A673 (cell line): ENCODE measurements around the gene CEACAM18. TPM values are rescaled to one million over a fixed set of nuclear protein-coding genes. Genes with fewer than 3 reads are reported as not detected.

Experiments used
- BruUV-seq: library from RNA; stranded (reverse); fragments of 400-500 nt; replicated peaks from 2 replicates; lab custom pipeline; 2021; lab: Mats Ljungman, UMichigan
- CTCF ChIA-PET: fragments of 300-600 bp; sonication (Branson Sonifier 250); formaldehyde crosslinking; loops from one replicate; lab custom pipeline; 2022; ENCODE audit warnings: antibody characterized with exemption; lab: Charles Lee
- POLR2A ChIA-PET: fragments of 300-600 bp; sonication (Branson Sonifier 250); formaldehyde crosslinking; loops from one replicate; lab custom pipeline; 2022; ENCODE audit warnings: antibody characterized with exemption; ENCODE audit not compliant: low non-redundant PET; lab: Charles Lee
- DNase-seq: peaks from one replicate; pipeline ENCODE4 v3.0.0-alpha.2; 2015; ENCODE audit warnings: low spot score
- H3K27ac ChIP-seq: fragments of 200-600 bp; sonication (generic); 2 replicates; pipeline ENCODE4 v1.5.1; 2016; ENCODE audit warnings: mixed run types, low read depth, mild to moderate bottlenecking, mixed read lengths, antibody characterized with exemption, low read length; ENCODE audit not compliant: poor library complexity, severe bottlenecking
- H3K27me3 ChIP-seq: fragments of 200-600 bp; sonication (generic); replicated peaks from 2 replicates; pipeline ENCODE4 v1.6.1; 2017; ENCODE audit warnings: mixed run types, low read depth, mild to moderate bottlenecking, mixed read lengths, antibody characterized with exemption, low read length; ENCODE audit not compliant: insufficient read depth, poor library complexity
- H3K36me3 ChIP-seq: fragments of 200-600 bp; sonication (generic); 2 replicates; pipeline ENCODE4 v1.6.1; 2016; ENCODE audit warnings: mixed run types, mild to moderate bottlenecking, mixed read lengths, antibody characterized with exemption, low read length; ENCODE audit not compliant: insufficient read depth, poor library complexity, severe bottlenecking
- H3K4me1 ChIP-seq: fragments of 200-600 bp; sonication (generic); 2 replicates; pipeline ENCODE4 v1.6.1; 2017; ENCODE audit warnings: mixed run types, mild to moderate bottlenecking, mixed read lengths, antibody characterized with exemption, low read length; ENCODE audit not compliant: insufficient read depth, poor library complexity, severe bottlenecking
- H3K4me3 ChIP-seq: fragments of 200-600 bp; sonication (generic); 2 replicates; pipeline ENCODE4 v1.5.1; 2016; ENCODE audit warnings: low read depth, mixed run types, mild to moderate bottlenecking, mixed read lengths, low read length; ENCODE audit not compliant: poor library complexity, severe bottlenecking
- H3K9me3 ChIP-seq: fragments of 200-600 bp; sonication (generic); 2 replicates; pipeline ENCODE4 v1.6.1; 2016; ENCODE audit warnings: mixed run types, low read depth, mild to moderate bottlenecking, mixed read lengths, antibody characterized with exemption, low read length; ENCODE audit not compliant: poor library complexity, severe bottlenecking
- CTCF ChIP-seq: fragments of 300-800, 200-600 bp; sonication (generic); conservative IDR thresholded peaks from 2 replicates; pipeline ENCODE4 v1.5.1; 2017; ENCODE audit warnings: low read depth, mild to moderate bottlenecking, antibody characterized with exemption, low read length, moderate library complexity, mixed read lengths
- EZH2 ChIP-seq: fragments of 200-600 bp; sonication (generic); IDR thresholded peaks from 2 replicates; pipeline ENCODE4 v1.6.1; 2017; ENCODE audit warnings: borderline replicate concordance, low read depth, mild to moderate bottlenecking, mixed read lengths, antibody characterized with exemption, low read length; ENCODE audit not compliant: poor library complexity, severe bottlenecking
- intact Hi-C: fragments of 100-400 bp; cut with micrococcal nuclease; formaldehyde crosslinking; loops from one replicate; pipeline ENCODE4 v1.10.0; 2022; ENCODE audit not compliant: unreplicated experiment
- total RNA-seq: library from RNA; stranded (reverse); gene quantifications from 2 replicates; pipeline ENCODE4 v1.2.3, GENCODE V29; 2021

CEACAM18 gene
- total RNA-seq, 1 experiment from 2014 or later, result not detected

- intact Hi-C loops, result loop anchor here (2.0 to 10.0 kb wide), 3 partner anchors 184 to 332 kb away; no protein-coding TSS in a partner anchor
- peaks cover 62% of the 10 kb centered on the region for H3K27me3 ChIP-seq
These were observed 5.7 kb upstream of the CEACAM18 start for GRCh38 chr19:51472607-51473006.

GRCh38 chr19:51473009-51473707 is 5.2 kb upstream of the CEACAM18 start:
- Histone ChIP-seq H3K9me3 (no peaks in the 10 kb centered on the region), H3K27ac (no peak overlapping the region), H3K27me3 (peaks cover 59% of the 10 kb centered on the region), H3K36me3 (no peaks in the 10 kb centered on the region), H3K4me3 (no peak overlapping the region), H3K4me1 (no peaks in the 10 kb centered on the region)
- TF ChIP-seq CTCF, result peak; percentile 83
- TF ChIP-seq EZH2, result no peak
- no TSS peak for BruUV-seq
- peak; percentile 81 for DNase-seq
- POLR2A ChIA-PET, result no interaction called here
- CTCF ChIA-PET, result interaction anchor here (0.5 to 1.8 kb wide), 5 partner anchors 8 to 1056 kb away, joined by 4 to 9 read pairs (median 5); no protein-coding TSS in a partner anchor
- intact Hi-C loops, result loop anchor here (2.0 to 10.0 kb wide), 3 partner anchors 184 to 332 kb away; no protein-coding TSS in a partner anchor

More at GRCh38 chr19:51472607-51473006, 5.7 kb upstream of the CEACAM18 start:
- Histone ChIP-seq H3K27ac (no peak overlapping the region), H3K9me3 (no peaks in the 10 kb centered on the region), H3K4me1 (no peaks in the 10 kb centered on the region), H3K36me3 (no peaks in the 10 kb centered on the region), H3K4me3 (no peak overlapping the region)
- ChIA-PET POLR2A (no interaction called here), CTCF (interaction anchor here (0.6 to 1.8 kb wide), 4 partner anchors 8 to 336 kb away, joined by 4 to 10 read pairs (median 6); no protein-coding TSS in a partner anchor)
- no peak for TF ChIP-seq CTCF
- TF ChIP-seq EZH2, result no peak
- DNase-seq, result no peak
- BruUV-seq, result no TSS peak

- TF ChIP-seq EZH2, result no peak
- TF ChIP-seq CTCF, result no peak
- H3K27ac ChIP-seq, result no peak overlapping the region
- no TSS peak for BruUV-seq
- H3K4me1 ChIP-seq, result no peaks in the 10 kb centered on the region
- no peaks in the 10 kb centered on the region for H3K9me3 ChIP-seq
- H3K27me3 ChIP-seq, result peaks cover 54% of the 10 kb centered on the region
- H3K4me3 ChIP-seq, result no peak overlapping the region
- no peaks in the 10 kb centered on the region for H3K36me3 ChIP-seq
- no peak for DNase-seq
- ChIA-PET POLR2A (interaction anchor here (0.6 kb wide), 1 partner anchor 307 kb away, joined by 4 read pairs; no protein-coding TSS in a partner anchor), CTCF (interaction anchor here (1.1 kb wide), 1 partner anchor 181 kb away, joined by 3 read pairs; no protein-coding TSS in a partner anchor)
- intact Hi-C loops, result loop anchor here (10.0 kb wide), 1 partner anchor 329 kb away; no protein-coding TSS in a partner anchor
These were observed 2.2 kb upstream of the CEACAM18 start for GRCh38 chr19:51476164-51476563.
